GM19455 (cell line): ENCODE data around the gene SQOR.

Source experiments
- ATAC-seq: cut with Tn5 transposase; IDR thresholded peaks from one replicate; pipeline ENCODE4 v1.9.1; 2021; ENCODE audit not compliant: unreplicated experiment

The SQOR gene

DNA sequence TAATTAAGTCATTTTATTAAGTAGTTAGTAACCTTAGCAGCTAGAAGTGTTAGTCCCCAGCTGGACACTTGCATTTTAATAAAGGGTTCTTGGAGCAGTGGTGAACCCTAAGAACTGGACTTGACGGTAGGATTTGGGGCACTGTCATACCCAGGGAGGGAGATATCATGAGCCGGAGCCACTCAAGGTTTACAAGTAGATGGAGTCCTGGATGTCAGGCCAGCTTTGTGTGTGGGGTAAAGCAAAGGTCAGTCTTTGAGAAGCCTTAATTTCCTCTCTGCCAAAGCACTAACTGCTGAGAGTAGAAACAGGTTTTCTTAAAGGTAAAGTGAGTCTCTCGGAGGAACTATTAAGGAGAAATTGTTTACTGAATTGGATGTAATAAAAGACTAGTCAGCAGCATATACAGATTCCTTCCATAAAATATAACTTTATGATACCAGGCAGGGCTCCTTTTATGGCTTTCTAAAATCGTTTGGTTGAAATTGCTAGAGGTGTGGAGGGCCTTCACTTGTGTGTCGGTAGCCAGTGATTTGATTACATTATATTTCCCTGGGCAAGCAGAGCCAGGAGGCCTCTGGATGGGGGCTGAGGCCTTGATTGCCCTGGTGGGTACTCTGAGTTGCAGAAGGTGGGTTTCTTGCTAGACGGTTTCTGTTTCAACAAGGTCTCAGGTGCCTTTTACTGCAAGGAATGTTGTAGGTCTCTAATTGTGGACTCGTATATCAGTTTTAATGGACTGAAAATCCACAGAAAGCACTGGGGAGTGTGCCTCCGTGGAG, 23.1 kb downstream of the SQOR start:
- no peak for ATAC-seq

DNA sequence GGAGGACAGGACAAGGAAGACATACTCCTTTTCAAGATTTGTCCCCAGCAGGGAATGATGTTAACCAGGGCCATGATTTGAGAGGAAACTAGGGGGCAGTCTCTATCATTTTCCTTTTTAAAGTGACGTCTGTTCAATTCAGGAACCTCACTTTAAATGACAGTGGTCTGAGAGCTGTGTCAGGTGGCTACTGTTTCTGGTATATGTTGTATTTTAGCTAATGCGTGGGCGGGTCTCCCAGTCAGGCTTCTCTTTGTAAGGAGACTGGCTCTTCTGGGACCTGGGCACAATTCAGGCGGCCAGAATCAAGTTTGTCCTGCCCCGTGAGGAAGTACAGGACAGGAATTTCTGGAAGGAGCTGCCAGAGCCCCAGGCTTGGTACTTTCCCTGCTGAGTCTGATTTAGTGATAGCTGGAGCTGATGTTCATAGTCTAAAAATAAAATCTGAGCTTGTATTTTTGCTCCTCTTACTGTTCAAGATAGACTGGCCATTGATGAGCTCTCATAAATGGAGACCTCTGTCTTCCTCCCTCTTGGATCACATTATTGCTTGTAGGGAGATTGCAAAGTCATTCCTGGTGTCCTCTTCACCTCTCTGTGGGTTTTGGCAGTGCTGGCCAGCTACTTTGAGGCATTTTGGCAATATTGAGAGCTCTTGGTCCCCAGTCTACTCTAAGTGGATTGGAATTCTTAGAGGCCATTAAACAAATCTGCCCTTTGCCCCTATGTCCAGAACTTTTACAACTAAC, 25.6 kb downstream of the SQOR start:
- ATAC-seq = no peak

DNA sequence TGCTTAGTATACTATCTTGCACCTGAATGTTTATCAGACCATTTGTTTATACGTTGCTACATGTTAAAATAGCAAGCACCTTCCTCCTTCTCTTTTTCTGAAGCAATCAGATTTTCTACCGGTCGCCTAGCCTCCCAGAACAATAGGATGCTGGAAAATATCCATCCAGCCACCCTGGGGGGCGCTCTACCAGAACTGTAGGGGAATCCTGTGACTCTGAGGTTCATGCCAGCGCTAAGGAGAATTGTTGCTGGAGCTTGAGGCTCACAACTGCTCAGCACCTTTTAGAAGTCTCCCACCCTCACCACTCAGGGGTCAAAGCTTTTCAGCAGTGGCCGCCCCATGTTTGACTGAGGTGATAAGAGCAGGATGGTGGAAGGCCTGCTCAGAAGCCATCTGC, 27.5 kb downstream of the SQOR start:
- ATAC-seq = no peak

DNA sequence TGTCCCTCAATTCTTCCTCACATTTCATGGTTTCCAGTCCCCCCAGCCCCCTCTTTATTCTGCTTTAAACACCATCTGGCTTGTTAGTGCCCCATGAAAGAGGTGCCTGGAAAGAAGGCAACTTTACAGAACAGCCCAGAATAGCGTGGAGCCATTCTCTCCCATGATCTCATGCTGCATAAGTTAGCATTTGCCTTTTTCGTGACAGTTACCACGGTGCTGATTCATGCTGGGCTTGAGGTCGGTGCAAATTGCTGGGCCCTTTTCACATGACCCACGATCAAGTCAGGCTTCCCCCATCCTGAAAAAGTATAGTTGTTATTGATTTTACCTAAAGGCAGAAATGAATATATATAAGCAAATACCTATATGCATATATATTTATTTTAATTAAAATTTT, 29.6 kb downstream of the SQOR start:
- ATAC-seq = no peak

DNA sequence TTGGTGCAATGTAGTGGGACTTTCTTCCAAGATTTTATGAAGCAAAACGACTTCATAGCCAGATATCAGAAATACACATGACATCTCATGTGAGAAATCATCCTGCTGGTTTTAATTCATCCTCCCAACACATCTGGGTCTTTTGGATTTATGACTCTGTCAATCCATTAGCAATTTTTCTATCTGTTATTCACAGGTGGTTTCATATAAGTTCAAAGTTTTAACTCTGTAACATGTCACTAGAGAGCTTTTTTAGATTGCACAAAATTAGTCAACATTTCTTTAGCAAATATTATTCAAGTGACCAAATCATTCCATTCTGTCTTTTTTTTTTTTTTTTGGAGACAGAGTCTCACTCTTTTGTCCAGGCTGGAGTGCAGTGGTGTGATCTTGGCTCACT, 30.4 kb downstream of the SQOR start:
- ATAC-seq = no peak

DNA sequence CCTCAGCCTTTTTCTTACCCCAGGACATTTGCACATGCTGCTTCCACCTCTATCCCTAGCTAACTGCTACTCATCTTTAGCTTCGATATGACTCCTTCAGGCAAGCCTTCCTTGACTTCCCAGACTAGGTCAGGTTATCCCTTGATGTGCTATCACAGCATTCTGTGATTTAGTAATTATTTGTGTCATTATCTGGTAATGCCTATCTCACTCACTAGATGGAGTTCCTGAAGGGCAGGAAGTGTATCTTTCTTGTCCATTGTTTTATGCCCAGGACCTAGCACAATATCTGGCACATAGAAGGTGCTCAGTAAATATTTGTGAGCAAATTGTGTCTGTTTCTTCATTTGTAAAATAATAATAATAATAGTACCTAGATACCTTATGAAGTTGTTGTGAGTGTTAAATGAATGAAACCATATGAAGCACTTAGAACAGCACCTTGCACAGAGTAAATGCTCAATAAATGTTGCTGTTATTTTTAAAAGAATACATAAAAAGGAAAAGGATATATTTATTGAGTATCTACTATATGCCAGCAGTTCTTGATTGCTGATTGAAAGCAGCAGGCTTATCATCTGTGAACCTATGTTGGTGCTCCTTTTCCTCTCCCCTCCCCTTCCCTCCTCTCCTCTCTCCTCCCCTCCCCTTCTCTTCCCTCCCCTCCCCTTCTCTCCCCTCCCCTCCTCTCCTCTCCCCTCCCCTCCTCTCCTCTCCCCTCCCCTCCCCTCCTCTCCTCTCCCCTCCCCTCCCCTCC, 31.5 kb downstream of the SQOR start:
- ATAC-seq = no peak

DNA sequence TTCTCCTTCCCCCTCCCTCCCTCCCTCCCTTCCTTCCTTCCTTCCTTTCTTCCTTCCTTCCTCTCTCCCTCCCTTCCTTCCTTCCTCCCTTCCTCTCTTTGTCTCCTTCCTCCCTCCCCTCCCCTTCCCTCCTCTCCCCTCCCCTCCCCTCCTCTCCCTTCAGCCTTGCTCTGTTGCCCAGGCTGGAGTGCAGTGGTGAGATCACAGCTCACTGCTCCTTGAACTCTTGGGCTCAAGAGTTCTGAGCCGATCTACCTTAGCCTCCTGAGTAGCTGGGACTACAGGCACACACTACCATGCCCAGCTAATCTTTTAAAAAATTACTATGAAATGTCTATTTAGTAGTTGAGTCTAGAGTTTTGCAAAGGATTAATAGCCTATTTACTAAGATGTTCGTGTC, 32.2 kb downstream of the SQOR start:
- ATAC-seq = no peak

DNA sequence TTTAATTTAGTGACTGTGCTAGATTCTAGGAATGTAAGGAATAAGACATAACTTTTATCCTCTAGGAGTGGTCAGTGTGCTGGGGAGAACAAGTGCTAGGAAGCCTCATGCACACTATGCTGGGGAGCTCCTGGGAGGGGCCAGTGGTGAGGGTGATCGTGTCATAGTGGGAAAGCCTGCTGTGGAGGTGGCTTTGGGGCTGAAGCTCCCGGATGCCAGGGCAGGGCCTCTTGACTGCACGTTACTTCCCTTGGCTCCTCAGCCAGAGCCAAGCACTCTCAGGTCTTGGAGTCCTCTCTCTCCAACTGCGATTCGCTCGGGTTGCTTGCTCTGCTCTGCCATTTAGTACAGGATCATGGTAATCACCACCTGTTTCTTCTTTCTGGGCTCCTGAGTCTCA, 33.6 kb downstream of the SQOR start:
- no peak for ATAC-seq

DNA sequence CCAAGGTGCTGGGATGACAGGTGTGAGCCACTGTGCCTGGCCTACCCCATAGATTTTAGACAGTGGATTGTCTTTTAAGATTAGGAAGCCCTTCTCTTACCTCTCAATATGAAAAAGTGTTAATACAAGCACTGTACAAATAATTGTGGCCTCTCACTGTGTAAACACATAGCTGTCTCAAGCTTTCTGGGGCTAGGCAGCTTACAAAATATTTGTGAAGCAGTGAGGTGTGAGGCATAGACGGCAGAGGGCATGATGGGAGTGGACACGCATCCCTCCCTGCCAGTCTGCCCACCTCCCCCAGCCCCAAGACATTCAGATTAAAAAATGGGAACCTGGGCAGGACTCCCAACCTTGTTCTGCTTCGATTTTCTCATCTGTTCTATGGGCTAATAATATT, 34.6 kb downstream of the SQOR start:
- ATAC-seq = no peak

DNA sequence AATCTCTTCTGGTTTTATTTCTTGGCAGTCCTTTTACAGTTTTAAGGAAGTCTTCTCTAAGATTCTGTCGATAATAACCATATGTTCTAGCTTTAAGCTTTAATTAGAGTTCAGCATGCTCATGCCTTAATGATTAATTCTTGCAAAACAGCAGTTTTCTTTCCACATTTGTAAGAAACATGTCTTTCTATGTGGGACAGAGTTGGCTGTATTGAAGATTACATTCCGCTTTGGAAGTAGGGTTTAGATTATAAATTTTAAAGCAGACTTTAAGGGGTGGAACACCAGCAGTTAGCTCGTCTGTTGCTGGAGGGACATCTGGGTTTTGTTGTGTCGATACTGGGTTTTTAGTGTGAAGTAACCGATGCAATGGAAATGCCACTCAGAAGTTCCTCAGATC, 35.3 kb downstream of the SQOR start:
- ATAC-seq = no peak

DNA sequence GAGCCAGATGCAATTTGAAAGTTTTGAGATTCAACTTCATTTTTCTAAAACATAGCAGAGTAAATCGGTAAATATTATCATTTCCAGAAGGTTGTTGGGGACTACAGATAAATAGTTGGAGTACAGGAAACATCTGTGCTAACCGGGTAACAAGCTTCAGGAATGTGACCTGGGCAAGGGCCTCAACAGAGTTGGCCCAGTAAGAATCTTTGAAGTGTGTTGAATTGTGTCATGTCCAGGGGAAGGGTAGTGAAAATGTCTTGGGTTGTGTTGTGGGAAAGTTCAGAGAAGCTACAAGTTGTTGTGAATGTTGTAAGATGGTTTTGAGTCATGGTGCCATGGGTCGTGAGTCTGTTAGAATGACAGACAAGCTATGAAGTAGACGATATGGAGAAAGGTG, 35.7 kb downstream of the SQOR start:
- no peak for ATAC-seq

DNA sequence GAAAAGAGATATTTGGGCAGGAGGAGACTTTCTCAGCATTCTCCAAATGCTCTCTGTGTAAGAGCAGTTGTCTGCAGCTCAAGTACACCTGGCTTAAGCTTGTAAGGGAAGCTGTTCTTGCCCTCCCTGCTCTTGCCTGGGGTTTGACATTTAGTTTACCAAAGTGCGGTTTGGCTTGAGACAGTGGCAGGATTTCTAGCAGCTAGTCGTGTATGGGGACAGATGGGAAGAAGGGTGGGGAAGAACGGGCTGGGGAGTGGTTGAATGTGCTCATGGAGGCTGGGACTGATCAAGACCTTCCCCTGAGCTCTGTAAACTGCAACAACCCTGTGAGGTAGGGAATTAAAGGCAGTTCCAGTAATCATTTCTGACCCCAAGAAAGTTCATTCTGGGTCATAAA, 39.8 kb downstream of the SQOR start:
- ATAC-seq = no peak

DNA sequence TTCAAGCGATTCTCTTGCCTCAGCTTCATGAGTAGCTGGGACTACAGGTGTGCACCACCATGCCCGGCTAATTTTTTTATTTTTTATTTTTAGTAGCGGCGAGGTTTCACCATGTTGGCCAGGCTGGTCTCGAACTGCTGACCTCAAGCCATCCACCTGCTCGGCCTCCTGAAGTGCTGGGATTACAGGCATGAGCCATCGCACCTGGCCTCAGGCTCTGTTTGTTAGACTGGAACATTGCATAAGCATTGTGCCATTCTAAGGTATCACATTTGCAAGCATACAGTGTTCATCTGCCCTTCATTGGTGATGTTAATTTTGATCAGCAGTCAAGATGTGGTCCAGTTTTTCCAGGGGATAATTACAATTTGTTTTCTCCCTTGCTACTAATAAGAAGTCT, 43.0 kb downstream of the SQOR start:
- ATAC-seq = no peak

DNA sequence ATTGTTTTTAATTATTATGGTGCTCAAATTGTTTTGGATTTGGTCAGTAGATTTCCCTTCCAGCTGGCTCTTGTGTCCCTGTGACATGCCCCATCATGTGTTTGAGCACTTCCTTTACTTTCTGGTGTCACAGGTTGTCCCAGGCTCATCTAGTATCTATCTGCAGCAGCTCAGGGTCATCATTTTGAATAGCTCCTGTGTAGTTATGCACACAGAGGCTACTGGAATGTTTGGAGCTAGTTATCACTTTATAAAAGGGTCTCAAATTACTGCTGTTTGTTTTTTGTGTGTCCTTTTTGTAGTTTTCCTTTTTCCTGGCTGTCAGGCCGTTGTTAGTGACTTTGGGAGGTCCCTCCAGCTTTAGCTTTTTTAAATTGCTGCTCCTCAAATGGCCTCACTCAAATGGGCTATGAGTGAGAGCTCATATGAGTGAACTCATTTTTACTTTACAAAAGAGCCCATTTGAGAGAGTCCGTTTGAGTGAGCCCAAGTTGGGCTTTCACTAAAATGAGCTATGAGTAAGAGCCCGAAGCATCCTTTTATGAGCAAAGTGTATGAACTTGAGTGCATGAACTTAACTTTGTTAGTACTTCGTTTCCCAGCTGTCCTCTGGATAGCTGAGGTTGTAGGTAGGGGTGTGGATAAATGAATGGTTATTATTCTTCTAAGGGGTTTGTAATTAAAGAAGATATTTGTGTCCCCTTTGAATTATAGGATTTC, 43.8 kb downstream of the SQOR start:
- ATAC-seq = no peak

DNA sequence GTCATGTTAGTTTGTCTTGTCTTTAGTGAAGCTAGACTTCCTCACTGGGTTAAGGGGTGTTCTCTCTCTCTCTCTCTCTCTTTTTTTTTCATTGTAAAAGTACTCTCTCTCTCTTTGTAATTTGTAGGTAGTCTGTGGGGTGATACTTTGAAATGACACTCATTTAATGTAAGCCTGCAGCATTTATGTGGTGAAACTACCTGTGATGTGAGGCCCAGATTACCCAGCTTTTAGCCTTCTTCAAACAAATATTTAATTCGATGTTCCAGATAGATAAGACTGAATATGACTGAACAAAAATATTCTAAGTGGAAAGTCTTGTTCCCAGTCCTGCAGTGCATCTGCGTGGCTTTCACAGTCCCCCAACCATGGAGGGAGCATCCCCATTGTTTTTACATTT, 49.7 kb downstream of the SQOR start:
- no peak for ATAC-seq

DNA sequence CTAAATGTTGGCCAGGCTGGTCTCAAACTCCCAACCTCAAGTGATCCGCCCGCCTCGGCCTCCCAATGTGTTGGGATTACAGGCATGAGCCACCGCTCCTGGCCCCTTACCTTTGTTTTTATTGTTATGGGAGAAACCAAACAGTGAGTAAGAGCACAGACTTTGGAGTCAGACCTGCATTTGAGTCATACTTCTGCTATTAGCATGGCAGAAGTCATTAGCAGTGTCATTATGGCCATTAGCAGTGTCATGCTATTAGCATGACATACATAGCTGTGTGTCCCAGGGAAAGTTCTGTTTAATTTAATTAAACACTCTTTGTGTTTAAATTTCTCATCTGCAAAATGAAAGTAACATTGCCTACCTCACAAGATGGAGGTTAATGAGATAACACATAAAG, 54.8 kb downstream of the SQOR start:
- ATAC-seq = no peak

DNA sequence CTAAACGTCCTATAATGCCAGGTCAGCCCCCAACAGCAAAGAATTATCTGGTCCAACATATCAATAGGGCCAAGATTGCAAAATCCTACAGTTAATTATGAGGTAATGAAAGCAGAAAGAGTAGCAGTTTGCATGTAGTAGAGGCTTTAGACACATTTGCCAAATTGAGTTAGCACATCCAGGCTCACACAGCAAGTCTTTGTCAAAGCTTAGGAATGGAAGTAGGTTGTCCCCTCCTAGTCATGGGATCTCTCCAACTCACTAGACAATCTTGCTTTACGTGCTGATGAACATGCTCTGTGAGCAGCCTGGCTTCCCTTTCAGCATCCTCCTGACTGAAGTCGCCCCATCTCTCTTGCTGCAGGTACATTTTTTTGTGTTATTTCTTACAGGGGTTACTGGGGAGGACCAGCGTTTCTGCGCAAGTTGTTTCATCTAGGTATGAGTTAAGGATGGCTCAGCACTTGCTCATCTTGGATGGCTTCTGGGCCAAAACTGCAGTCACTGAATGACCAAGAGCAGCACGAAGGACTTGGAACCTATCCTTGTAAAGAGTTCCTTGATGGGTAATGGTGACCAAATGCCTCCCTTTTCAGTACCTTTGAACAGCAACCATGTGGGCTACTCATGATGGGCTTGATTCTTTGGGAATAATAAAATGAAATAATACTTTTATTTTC, 55.9 kb downstream of the SQOR start:
- ATAC-seq = no peak

DNA sequence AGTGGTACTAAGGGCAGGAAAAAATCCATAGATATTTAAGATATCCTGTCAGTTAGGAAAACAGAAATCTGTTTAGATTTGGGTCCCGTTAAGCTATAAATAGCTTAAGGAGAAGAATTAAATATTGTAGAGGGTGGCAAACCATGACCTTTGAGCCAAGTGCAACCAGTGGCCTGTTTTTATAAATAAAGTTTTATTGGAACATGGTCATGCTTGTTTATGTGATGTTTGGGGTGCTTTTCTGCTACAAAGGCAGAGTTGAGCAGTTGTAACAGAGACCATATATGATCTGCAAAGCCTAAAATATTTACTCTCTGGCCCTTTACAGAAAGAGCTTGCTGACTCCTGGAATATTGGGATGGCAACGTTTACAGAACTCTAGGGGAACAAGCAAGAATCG, 66.3 kb downstream of the SQOR start:
- no peak for ATAC-seq

DNA sequence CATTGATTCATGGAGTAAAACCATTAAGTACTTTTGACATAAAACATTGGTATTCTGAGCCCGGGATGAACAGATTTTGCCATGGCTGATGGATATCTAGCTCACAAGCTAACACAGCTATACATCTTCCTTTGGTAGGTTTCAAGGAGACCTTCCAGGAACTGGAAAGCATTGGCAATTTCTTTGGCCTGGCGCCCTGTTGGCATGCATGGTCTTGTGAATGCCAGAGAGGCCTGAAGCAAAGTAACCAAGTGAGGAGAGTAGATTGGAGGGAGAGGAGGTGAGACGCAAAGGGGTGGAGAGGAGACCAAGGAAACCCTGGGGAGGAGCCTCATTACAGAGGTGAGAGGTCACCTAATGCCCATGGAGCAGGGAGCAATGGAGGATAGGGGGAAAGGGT, 67.2 kb downstream of the SQOR start:
- ATAC-seq = no peak

DNA sequence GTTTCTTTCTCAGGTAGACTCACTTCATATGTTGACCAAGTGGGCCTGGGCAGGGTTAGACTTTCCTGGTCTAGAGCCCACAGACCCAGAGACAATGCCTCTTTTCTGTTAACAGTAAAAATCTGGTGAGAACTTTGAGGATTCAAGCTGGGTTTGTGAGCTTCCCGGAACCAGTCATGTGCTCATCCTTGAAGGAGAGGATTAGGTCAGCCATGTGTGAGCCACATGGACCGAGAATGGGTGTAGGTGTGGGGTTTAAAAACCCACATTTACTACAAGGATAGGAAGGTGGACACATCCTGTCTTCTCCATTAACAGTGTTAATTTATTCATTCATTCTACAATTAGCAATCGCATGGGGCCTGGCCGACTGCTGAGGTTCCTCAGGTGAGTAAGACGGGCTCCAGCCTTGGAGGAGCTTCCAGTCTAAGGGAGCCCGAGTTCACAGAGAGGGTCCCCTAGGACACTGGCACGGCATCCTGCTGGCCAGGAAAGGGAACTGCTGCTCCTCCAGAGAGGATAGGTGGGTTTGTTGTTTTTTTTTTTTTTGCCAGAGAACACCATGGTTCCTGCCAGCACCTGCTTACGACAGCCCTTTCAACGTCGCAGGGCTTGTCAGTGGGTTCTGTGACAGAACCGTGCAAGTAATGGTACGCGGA, 69.0 kb downstream of the SQOR start:
- no peak for ATAC-seq
